Measurements from ENCODE around the gene GRIFIN. TPM values are rescaled to one million over a fixed set of nuclear protein-coding genes. Genes with fewer than 3 reads are reported as not detected.

The GRIFIN gene
- total and polyA plus RNA-seq, 2 donors (not counting 1 experiment from before 2014, with no cell fraction given): not detected

DNA sequence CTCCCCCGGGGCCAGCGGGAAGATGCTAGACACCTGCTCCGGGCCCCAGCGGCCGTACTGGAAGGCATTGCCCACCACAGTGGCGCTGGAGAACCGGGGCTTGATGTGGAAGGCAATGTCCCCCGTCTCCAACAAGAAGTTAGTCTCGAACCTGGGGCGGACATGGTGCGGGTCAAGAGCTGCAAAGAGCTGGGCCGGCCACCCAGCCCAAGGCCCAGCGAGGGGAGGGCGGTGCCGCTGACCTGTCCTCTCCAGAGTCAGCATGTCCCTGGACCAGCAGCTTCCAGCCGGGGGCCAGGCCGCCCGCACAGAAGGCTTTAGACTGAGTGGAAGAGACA is 551 bp downstream of the GRIFIN start:
- H3K4me1 Mint-ChIP-seq: peaks cover 12% of the 10 kb centered on the region
- Histone ChIP-seq H3K4me2 (replicated peaks; ENCODE audit: low read depth, low read length, poor library complexity, severe bottlenecking) (no peak overlapping the region), H3K4me3 (ENCODE audit: control extremely low read depth in 1 of 5, extremely low read depth in 1 of 5, insufficient read depth in 1 of 5, low read depth in 2 of 5, low read length in 4 of 5) (no peak overlapping the region), H3K9me3 (ENCODE audit: control extremely low read depth in 1 of 3, control insufficient read depth in 2 of 3, insufficient read depth in 1 of 3, low read length in 2 of 3) (no peaks in the 10 kb centered on the region), H3K27ac (ENCODE audit: low read length in 2 of 2) (no peak overlapping the region), H3K4me1 (ENCODE audit: control insufficient read depth in 2 of 2, insufficient read depth in 2 of 2, low read length in 2 of 2) (peaks cover 14 to 17% of the 10 kb centered on the region in 2 donors), H3K9ac (ENCODE audit: low read length) (no peak overlapping the region), H3K36me3 (replicated peaks in 1 of 2; ENCODE audit: control extremely low read depth in 1 of 2, control insufficient read depth in 1 of 2, extremely low read depth in 1 of 2, insufficient read depth in 2 of 2, low read length in 1 of 2) (no peaks in the 10 kb centered on the region), H2AFZ (ENCODE audit: insufficient read depth, low read depth, low read length, poor library complexity, severe bottlenecking) (no peak overlapping the region), H3K79me2 (ENCODE audit: control insufficient read depth, insufficient read depth, low read length) (no peaks in the 10 kb centered on the region), H3K27me3 (replicated peaks in 1 of 4; ENCODE audit: control extremely low read depth in 1 of 4, control insufficient read depth in 3 of 4, insufficient read depth in 4 of 4, low read length in 3 of 4) (peaks cover 0 to 12% (median 2%) of the 10 kb centered on the region in 4 experiments), H4K20me1 (ENCODE audit: control insufficient read depth, insufficient read depth, low read length, poor library complexity, severe bottlenecking) (no peaks in the 10 kb centered on the region)
- no peak overlapping the region for H3K27ac Mint-ChIP-seq
- no peaks in the 10 kb centered on the region for H3K9me3 Mint-ChIP-seq (ENCODE audit: insufficient read depth)
- CTCF ChIA-PET: interaction anchor here (1.0 to 1.5 kb wide), 2 partner anchors 46 to 196 kb away, joined by 3 read pairs; no protein-coding TSS in a partner anchor
- peaks cover 2% of the 10 kb centered on the region for H3K27me3 Mint-ChIP-seq
- ATAC-seq (ENCODE audit: low read depth) (no peak), DNase-seq (no peak)
- POLR2A ChIA-PET: no interaction called here
- TF ChIP-seq CTCF (IDR thresholded peaks at IDR 0.05): no peak
- TF ChIP-seq EZH2 (IDR thresholded peaks at IDR 0.05; ENCODE audit: borderline replicate concordance, insufficient read depth, low read depth, low read length, poor library complexity, severe bottlenecking): no peak
- WGBS (ENCODE audit: insufficient coverage): 89% methylated on average over 15 of the region's 18 CpGs
- H3K4me3 Mint-ChIP-seq: no peak overlapping the region
- intact Hi-C loops (cut with micrococcal nuclease): loop anchor here (2.0 to 5.0 kb wide), 3 partner anchors 35 to 82 kb away; partner anchors contain the start of genes BRAT1, IQCE and LFNG

DNA sequence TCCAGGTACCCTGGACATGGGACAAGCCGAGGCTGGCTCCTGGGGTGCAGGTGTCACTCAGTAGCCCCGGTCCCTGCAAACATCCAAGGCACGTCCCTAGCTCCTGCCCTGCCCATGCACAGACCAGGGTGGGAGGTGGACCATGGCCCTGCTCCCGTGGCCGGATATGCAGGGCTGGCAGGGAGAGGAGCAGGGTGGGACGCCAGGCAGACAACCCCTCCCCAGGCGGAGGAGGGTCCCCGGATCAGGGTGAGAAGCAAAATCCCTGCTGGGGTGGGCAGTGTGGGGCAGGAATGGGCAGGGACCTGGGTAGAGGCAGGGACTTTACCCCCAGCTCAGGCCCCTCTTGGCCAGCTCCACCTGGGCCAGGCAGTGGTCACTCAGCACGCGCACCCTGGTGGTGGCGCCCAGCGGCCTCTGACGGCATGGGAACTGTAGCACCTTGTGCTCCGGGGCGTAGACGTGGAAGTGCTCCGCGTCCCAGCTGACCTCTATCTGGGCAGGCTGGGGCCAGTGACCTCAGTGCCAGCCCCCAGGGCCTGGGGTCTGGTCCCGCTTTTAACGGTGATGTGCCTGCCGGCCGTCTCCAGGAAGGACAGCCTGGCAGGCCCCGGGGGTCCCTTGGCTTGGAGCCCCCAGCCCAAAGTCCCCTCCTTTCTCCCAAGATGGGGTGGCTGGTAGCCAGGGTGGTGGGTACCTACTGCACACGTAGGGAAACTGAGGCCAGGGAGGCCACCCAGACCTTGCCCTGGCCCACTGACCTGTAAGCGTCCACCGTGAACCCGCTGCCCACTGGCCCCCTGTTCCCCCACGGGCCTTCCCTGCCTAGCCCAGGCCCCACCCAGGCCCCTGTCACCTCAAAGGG is 1.2 kb downstream of the GRIFIN start:
- Histone ChIP-seq H3K27ac (ENCODE audit: low read length in 2 of 2) (no peak overlapping the region), H3K9me3 (ENCODE audit: control extremely low read depth in 1 of 3, control insufficient read depth in 2 of 3, insufficient read depth in 1 of 3, low read length in 2 of 3) (no peaks in the 10 kb centered on the region), H2AFZ (ENCODE audit: insufficient read depth, low read depth, low read length, poor library complexity, severe bottlenecking) (no peak overlapping the region), H3K36me3 (replicated peaks in 1 of 2; ENCODE audit: control extremely low read depth in 1 of 2, control insufficient read depth in 1 of 2, extremely low read depth in 1 of 2, insufficient read depth in 2 of 2, low read length in 1 of 2) (no peaks in the 10 kb centered on the region), H3K4me1 (ENCODE audit: control insufficient read depth in 2 of 2, insufficient read depth in 2 of 2, low read length in 2 of 2) (peaks cover 14 to 17% of the 10 kb centered on the region in 2 donors), H3K9ac (ENCODE audit: low read length) (no peak overlapping the region), H4K20me1 (ENCODE audit: control insufficient read depth, insufficient read depth, low read length, poor library complexity, severe bottlenecking) (no peaks in the 10 kb centered on the region), H3K79me2 (ENCODE audit: control insufficient read depth, insufficient read depth, low read length) (no peaks in the 10 kb centered on the region), H3K4me2 (replicated peaks; ENCODE audit: low read depth, low read length, poor library complexity, severe bottlenecking) (no peak overlapping the region), H3K27me3 (replicated peaks in 1 of 4; ENCODE audit: control extremely low read depth in 1 of 4, control insufficient read depth in 3 of 4, insufficient read depth in 4 of 4, low read length in 3 of 4) (peaks cover 0 to 12% (median 2%) of the 10 kb centered on the region in 4 experiments), H3K4me3 (ENCODE audit: control extremely low read depth in 1 of 5, extremely low read depth in 1 of 5, insufficient read depth in 1 of 5, low read depth in 2 of 5, low read length in 4 of 5) (no peak overlapping the region)
- Mint-ChIP-seq H3K9me3 (ENCODE audit: insufficient read depth) (no peaks in the 10 kb centered on the region), H3K27ac (no peak overlapping the region), H3K4me1 (peaks cover 12% of the 10 kb centered on the region), H3K4me3 (no peak overlapping the region), H3K27me3 (peaks cover 5% of the 10 kb centered on the region)
- ATAC-seq (ENCODE audit: low read depth): no peak
- ChIA-PET POLR2A (no interaction called here), CTCF (interaction anchor here (1.5 kb wide), 1 partner anchor 196 kb away, joined by 3 read pairs; no protein-coding TSS in a partner anchor)
- intact Hi-C loops (cut with micrococcal nuclease): loop anchor here (5.0 kb wide), 1 partner anchor 82 kb away; the partner anchor contains the start of genes BRAT1 and IQCE
- whole genome bisulfite sequencing (ENCODE audit: insufficient coverage): 94% methylated on average over 27 of the region's 28 CpGs
- DNase-seq: no peak
- no peak for TF ChIP-seq CTCF (IDR thresholded peaks at IDR 0.05)
